Urinary bladder (tissue), 4 donors: Measurements from ENCODE around the gene RNF141. TPM values are rescaled to one million over a fixed set of nuclear protein-coding genes. Genes with fewer than 3 reads are reported as not detected.

Source experiments
- DNase-seq: peaks from one replicate; pipeline ENCODE4 v3.0.0-alpha.2; 2015; ENCODE audit errors: extremely low spot score
- H3K27ac ChIP-seq: one replicate; pipeline ENCODE4 v1.5.1; 2013; ENCODE audit warnings: low read depth, mild to moderate bottlenecking, moderate library complexity
- H3K36me3 ChIP-seq: one replicate; pipeline ENCODE4 v1.6.1; 2013; ENCODE audit warnings: mild to moderate bottlenecking, moderate library complexity; ENCODE audit not compliant: insufficient read depth
- H3K4me1 ChIP-seq: one replicate; pipeline ENCODE4 v1.6.1; 2013; ENCODE audit warnings: mild to moderate bottlenecking, moderate library complexity; ENCODE audit not compliant: insufficient read depth
- H3K4me3 ChIP-seq: one replicate; pipeline ENCODE4 v1.5.1; 2013; ENCODE audit warnings: low read depth, low read length
- WGBS: extraction: QIAGEN DNeasy Blood & Tissue Kit; methylation state at CpG from one replicate; pipeline ENCODE4 v1.1.7; 2013; 5-methylcytosine and 5-hydroxymethylcytosine counted together
- polyA plus RNA-seq: library from polyadenylated mRNA; stranded (reverse); fragments of 200-250 nt; gene quantifications from one replicate; pipeline ENCODE4 v1.2.3, GENCODE V29; 2013
- total RNA-seq: library from RNA; depleted of rRNA; stranded (reverse); fragments of >200 nt; gene quantifications from one replicate; pipeline ENCODE4 v1.2.3, GENCODE V29; 2014
- donor health status: healthy with polysubstance abuse.
- donor health status: healthy.

Gene RNF141
- total and polyA plus RNA-seq, 2 donors, result 16.4 to 52.0 TPM

DNA sequence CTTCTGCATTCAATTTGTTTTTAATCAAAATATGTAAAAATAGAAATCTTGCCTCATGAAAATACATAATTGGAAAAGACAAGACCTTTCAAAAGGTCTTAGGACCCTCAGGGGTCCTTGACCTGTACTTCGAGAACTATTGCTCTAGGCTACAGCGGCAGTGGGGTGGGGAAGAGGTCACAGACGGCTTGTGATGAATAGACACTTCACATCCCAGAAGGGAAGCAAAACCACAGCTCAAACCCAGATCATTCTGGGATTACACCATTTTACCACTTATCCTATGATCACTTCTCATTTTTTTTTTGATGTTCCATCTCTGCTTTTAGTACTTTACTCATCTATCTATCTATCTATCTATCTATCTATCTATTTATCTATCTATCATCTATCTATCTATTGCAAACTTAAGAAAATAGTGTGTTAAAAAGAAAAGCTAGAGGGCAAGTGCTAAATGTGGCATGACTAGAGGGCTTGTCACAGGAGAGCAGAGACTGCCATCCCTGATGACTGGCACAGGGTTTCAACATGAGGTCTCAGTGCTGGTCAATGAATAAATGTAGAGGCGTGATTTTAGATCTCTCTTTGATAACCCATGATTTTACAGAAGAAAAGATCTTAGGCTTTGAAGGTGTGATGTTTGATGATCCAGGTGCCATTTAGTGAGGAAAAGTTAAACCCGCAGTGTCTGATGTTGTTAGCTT is 37.1 kb downstream of the RNF141 start:
- DNase-seq, result no peak
- Histone ChIP-seq H3K36me3 (no peaks in the 10 kb centered on the region), H3K4me3 (no peak overlapping the region), H3K4me1 (no peaks in the 10 kb centered on the region), H3K27ac (no peak overlapping the region)
- 92% methylated on average over 5 of the region's 5 CpGs for WGBS

DNA sequence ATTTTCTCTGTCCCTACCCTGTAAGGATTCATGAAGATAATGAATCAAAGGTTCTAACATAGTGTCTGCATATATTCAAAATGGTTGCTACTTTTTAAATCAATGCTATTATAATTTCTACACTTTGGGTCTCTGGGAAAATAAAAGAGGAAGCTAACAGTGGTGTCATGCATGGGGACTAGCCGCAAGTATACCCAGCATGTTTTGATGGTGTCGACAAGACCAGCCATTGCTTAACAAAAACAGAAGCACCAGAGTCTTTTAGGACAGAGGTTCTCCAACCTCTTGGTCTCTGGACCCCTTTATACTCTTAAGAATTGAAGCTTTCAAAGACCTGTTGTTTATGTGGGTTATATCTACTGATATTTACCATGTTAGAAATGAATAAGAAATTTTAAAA is 37.8 kb downstream of the RNF141 start:
- 93% methylated on average over 2 of the region's 2 CpGs for WGBS
- Histone ChIP-seq H3K27ac (no peak overlapping the region), H3K36me3 (no peaks in the 10 kb centered on the region), H3K4me3 (no peak overlapping the region), H3K4me1 (no peaks in the 10 kb centered on the region)
- DNase-seq, result no peak

DNA sequence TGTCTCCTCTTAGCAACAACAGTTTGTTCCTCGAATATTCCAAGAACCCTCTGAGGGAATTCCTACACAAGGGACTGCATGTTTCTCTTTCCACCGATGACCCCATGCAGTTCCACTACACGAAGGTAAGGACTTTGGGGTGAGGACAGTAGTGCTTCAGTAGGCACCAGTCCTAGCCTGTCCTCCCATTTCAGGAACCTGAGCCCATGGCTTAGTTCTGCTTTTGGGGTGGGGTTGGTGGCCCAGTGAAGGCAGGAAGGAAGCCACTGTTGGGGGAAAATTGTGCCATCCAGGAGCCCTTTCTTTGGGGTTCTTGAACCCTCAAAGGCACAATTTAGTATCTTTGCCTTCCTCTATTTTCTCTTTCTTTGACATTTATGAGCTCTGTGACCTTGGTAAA is 38.2 kb downstream of the RNF141 start:
- Histone ChIP-seq H3K4me1 (no peaks in the 10 kb centered on the region), H3K27ac (no peak overlapping the region), H3K36me3 (no peaks in the 10 kb centered on the region), H3K4me3 (no peak overlapping the region)
- no peak for DNase-seq
- 93% methylated on average over 3 of the region's 3 CpGs for WGBS

GRCh38 chr11:10502065-10502680 is 38.8 kb downstream of the RNF141 start:
- H3K4me1 ChIP-seq, result no peaks in the 10 kb centered on the region
- no peak for DNase-seq
- no peaks in the 10 kb centered on the region for H3K36me3 ChIP-seq
- WGBS, result 92% methylated on average over 6 of the region's 6 CpGs
- no peak overlapping the region for H3K27ac ChIP-seq
- H3K4me3 ChIP-seq, result no peak overlapping the region

GRCh38 chr11:10500757-10501684 is 40.0 kb downstream of the RNF141 start:
- 96% methylated on average over 20 of the region's 20 CpGs for WGBS
- Histone ChIP-seq H3K36me3 (no peaks in the 10 kb centered on the region), H3K27ac (no peak overlapping the region), H3K4me1 (no peaks in the 10 kb centered on the region), H3K4me3 (no peak overlapping the region)
- DNase-seq, result no peak

GRCh38 chr11:10499874-10500601 is 40.9 kb downstream of the RNF141 start:
- no peak overlapping the region for H3K27ac ChIP-seq
- 95% methylated on average over 15 of the region's 15 CpGs for WGBS
- DNase-seq, result no peak
- H3K4me1 ChIP-seq, result no peaks in the 10 kb centered on the region
- H3K36me3 ChIP-seq, result no peaks in the 10 kb centered on the region
- H3K4me3 ChIP-seq, result no peak overlapping the region

- DNase-seq, result no peak
- Histone ChIP-seq H3K4me3 (no peak overlapping the region), H3K4me1 (no peaks in the 10 kb centered on the region), H3K36me3 (no peaks in the 10 kb centered on the region), H3K27ac (no peak overlapping the region)
- WGBS, result 91% methylated on average over 5 of the region's 5 CpGs
Measured at GRCh38 chr11:10499452-10499851, 41.5 kb downstream of the RNF141 start.

GRCh38 chr11:10498426-10499250 is 42.3 kb downstream of the RNF141 start:
- WGBS, result 90% methylated on average over 10 of the region's 10 CpGs
- Histone ChIP-seq H3K36me3 (no peaks in the 10 kb centered on the region), H3K4me3 (no peak overlapping the region), H3K4me1 (no peaks in the 10 kb centered on the region), H3K27ac (no peak overlapping the region)
- DNase-seq, result no peak

DNA sequence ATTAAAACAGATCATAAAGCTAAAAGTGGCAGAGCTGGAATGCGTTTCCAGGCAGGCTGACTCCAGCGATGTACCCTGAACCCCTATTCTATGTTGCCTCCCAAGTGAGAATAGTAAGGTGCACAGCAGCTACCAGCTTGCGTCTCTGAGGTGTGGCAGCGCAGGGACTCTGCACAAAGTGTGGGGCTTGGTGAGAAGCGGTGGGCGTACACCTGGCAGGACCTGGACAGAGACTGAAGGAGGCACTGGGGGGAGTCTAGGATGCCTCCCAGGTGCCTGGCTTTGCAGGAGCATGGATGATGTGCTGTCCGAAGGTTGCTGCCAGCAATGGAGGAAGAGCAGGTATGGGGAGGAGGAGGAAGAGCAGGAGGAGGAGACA is 43.0 kb downstream of the RNF141 start:
- no peaks in the 10 kb centered on the region for H3K4me1 ChIP-seq
- no peak overlapping the region for H3K4me3 ChIP-seq
- no peaks in the 10 kb centered on the region for H3K36me3 ChIP-seq
- no peak for DNase-seq
- WGBS, result 84% methylated on average over 7 of the region's 7 CpGs
- H3K27ac ChIP-seq, result no peak overlapping the region

DNA sequence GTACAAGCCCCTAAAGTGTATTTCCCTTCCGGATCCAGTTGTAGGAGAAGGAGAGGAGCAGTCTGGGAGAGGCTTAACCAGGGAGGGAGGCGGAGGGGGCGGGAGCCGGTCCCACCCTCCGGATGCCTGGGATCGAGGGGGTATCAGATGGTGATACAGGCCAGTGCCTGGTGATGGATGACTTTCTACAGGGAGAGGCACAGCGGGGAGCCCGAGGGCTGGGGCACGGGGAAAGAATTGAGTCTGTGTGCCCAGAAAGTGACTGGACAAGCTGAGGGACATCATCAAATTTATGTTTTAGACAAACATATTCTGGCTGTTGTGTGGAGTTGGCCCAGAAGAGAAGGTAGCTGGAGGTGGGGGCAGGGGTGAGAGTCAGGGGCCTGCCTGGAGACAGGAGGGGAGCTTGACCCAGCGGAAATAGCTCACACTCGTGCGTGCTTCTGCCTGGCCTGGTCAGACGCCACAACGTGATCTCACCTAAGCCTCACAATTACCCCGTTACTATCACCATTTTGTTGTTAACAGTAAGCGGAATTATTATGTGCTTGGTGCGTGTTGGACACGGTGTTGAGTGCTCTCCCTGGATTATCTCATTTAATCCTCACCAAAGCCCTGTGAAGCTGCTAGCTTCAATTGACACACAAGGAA is 43.5 kb downstream of the RNF141 start:
- H3K27ac ChIP-seq, result no peak overlapping the region
- DNase-seq, result no peak
- no peaks in the 10 kb centered on the region for H3K4me1 ChIP-seq
- 48% methylated on average over 18 of the region's 18 CpGs for WGBS
- no peaks in the 10 kb centered on the region for H3K36me3 ChIP-seq
- H3K4me3 ChIP-seq, result no peak overlapping the region

DNA sequence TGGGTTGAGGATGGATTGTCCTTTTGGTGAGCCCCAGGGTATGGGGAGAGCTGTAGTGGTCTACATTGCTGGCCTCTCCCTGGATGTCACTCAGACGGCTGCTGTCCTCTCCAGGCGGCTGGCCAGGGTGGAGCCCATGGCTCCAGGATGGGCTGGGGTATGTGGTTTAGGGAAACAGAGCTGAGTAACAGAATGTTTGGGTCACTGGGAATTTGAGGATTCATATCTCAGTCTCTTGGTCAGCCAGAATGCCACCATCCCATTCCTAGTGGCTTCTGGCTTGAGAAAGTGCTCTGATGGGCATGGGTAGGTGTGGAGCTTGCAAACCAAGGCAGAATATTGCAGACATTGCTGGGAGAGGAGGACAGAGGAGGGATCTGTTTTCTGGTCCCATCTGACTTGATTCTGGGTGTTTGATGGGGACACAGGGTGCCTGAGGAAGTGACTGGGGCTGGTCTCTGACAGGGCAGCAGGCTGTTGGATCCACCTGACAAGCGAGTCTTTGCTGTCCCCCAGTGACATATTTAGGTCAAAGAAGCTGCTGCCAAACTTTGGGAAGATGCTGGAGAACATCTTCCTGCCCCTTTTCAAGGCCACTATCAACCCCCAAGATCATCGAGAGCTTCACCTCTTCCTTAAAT is 44.6 kb downstream of the RNF141 start:
- H3K4me3 ChIP-seq, result no peak overlapping the region
- no peaks in the 10 kb centered on the region for H3K4me1 ChIP-seq
- 96% methylated on average over 4 of the region's 4 CpGs for WGBS
- no peak overlapping the region for H3K27ac ChIP-seq
- no peak for DNase-seq
- no peaks in the 10 kb centered on the region for H3K36me3 ChIP-seq

- Histone ChIP-seq H3K4me1 (no peaks in the 10 kb centered on the region), H3K4me3 (no peak overlapping the region), H3K36me3 (no peaks in the 10 kb centered on the region), H3K27ac (no peak overlapping the region)
- 98% methylated on average over 8 of the region's 8 CpGs for WGBS
- DNase-seq, result no peak
Measured at GRCh38 chr11:10495464-10495786, 45.6 kb downstream of the RNF141 start.
